IPS-18a (cell line): ENCODE measurements around the gene PTPRN2.

ENCODE experiments used
- H3K27ac ChIP-seq: one replicate; pipeline ENCODE4 v1.5.1; 2013; ENCODE audit warnings: low read length
- H3K27me3 ChIP-seq: one replicate; pipeline ENCODE4 v1.6.1; 2013; ENCODE audit warnings: mild to moderate bottlenecking, low read length; ENCODE audit not compliant: control insufficient read depth, insufficient read depth
- H3K36me3 ChIP-seq: one replicate; pipeline ENCODE4 v1.6.1; 2013; ENCODE audit warnings: low read depth, low read length; ENCODE audit not compliant: control insufficient read depth
- H3K4me1 ChIP-seq: one replicate; pipeline ENCODE4 v1.6.1; 2013; ENCODE audit warnings: low read depth, low read length; ENCODE audit not compliant: control insufficient read depth
- H3K4me3 ChIP-seq: one replicate; pipeline ENCODE4 v1.5.1; 2013; ENCODE audit warnings: low read length
- H3K9ac ChIP-seq: one replicate; pipeline ENCODE4 v1.6.1; 2013; ENCODE audit warnings: mild to moderate bottlenecking, low read length, moderate library complexity
- H3K9me3 ChIP-seq: one replicate; pipeline ENCODE4 v1.6.1; 2013; ENCODE audit warnings: low read depth, low read length; ENCODE audit not compliant: control insufficient read depth

Gene PTPRN2

DNA sequence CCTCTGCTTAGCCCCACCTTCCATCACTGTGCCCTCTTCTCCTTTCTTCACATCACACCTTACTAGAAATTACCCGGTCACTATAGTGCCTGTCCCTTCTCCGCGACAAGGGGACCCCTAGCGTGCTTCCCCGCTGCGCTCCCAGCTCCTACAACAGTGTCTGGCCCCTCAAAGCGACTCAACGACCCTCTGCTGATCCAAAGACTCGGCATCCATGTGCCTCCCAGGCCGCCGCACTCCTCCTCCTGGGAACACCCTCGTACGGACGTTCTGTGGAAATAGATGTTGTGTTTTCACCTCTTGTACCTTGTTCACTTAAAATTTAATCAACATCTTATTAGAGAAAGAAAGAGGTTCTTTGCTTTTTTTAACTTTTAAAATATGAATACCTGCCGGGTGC is 787.3 kb downstream of the PTPRN2 start:
- Histone ChIP-seq H3K9ac (no peak overlapping the region), H3K27me3 (no peaks in the 10 kb centered on the region), H3K4me3 (no peak overlapping the region), H3K4me1 (peaks cover 13% of the 10 kb centered on the region), H3K27ac (no peak overlapping the region), H3K36me3 (no peaks in the 10 kb centered on the region), H3K9me3 (no peaks in the 10 kb centered on the region)

DNA sequence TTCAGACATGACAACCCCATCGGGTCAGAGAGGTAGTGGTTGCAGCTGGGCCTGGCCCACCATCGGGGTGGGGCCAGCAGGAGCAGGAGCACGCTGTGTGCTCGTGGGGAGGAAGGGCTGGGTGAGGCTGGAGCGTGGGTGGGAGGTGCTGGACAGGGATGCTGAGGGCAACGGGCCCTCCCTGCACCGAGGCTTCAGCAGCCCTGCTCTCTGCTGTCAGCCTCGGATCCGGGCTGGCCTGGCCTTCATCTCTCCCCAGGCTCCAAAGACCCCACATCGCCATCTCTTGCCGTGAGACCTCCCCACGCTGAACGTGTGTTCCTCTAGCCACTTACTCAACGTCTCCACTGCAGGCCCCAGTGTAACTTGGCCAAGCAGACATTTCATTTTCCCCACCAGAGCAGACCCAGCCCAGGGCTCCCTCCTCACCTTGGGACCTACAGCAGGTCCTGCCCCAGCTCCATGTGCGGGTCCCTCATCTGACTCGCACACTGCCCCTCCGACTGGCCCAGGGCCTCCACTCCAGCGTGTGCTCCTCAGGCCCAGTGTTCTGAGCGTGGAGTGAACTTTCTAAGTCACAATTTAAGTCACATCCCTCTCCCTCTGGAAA is 788.4 kb downstream of the PTPRN2 start:
- no peaks in the 10 kb centered on the region for H3K9me3 ChIP-seq
- no peaks in the 10 kb centered on the region for H3K36me3 ChIP-seq
- H3K27me3 ChIP-seq = no peaks in the 10 kb centered on the region
- H3K4me3 ChIP-seq = no peak overlapping the region
- peaks cover 19% of the 10 kb centered on the region for H3K4me1 ChIP-seq
- no peak overlapping the region for H3K9ac ChIP-seq
- no peak overlapping the region for H3K27ac ChIP-seq

DNA sequence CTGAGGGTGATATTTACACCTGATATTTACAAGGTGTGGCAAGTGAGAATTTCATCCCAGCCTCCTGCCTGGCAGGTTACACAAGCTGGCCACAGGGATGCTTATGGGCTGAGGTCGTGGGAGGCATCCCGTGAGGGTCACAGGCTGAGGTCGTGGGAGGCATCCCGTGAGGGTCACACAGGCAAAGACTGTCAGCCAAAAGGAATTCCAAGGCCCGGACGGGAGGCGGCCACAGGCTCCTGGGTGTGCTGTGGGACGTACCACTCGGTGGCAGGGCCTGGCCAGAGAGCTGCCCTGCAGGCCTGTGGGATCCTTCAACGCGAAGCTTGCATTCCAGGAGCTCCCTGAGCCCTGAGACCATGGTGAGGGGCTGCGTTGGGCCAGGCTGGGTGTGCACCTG is 790.3 kb downstream of the PTPRN2 start:
- Histone ChIP-seq H3K27ac (no peak overlapping the region), H3K36me3 (no peaks in the 10 kb centered on the region), H3K4me1 (peaks cover 19% of the 10 kb centered on the region), H3K4me3 (no peak overlapping the region), H3K9ac (no peak overlapping the region), H3K9me3 (no peaks in the 10 kb centered on the region), H3K27me3 (no peaks in the 10 kb centered on the region)

DNA sequence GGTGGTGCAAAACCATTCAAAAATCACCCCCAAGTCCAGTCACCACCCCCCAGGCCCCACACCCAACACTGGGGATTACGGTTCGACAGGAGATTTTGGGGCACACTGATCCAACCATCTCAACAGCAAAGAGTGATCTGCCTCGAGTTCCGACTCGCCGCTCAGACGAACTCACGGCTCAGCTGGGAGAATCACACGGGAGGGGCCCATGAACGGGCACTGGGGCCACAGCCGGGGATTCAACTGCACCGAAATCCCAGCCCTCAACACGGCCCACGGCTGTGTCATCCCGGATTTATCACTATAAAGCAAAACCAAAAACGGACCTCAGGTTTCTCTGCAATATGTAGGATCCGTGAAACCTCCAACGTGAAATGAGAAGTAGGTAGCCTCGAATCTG is 790.8 kb downstream of the PTPRN2 start:
- H3K36me3 ChIP-seq = no peaks in the 10 kb centered on the region
- H3K9me3 ChIP-seq = no peaks in the 10 kb centered on the region
- no peak overlapping the region for H3K4me3 ChIP-seq
- no peak overlapping the region for H3K9ac ChIP-seq
- H3K27ac ChIP-seq = no peak overlapping the region
- peaks cover 19% of the 10 kb centered on the region for H3K4me1 ChIP-seq
- H3K27me3 ChIP-seq = no peaks in the 10 kb centered on the region

DNA sequence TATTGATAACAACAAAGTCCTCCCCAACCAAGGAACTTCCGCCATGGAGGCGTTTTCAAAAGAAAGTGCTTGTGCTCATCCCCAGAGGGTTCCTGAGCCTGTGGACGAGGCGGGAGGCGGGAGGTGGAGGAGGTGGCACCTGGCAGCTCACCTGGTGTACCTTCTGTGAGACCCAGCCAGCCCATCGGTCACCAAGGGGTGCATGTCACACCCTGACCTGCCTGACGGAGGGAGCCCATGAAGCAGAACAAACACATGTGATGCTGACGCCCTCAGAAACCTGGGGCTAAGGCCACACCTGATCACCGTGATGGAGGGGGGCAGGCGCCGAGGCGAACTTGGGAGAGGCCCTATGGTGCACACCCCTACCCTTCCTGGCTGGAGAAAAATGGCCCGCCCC is 792.0 kb downstream of the PTPRN2 start:
- Histone ChIP-seq H3K9ac (no peak overlapping the region), H3K4me3 (no peak overlapping the region), H3K4me1 (peaks cover 19% of the 10 kb centered on the region), H3K27me3 (no peaks in the 10 kb centered on the region), H3K36me3 (no peaks in the 10 kb centered on the region), H3K27ac (no peak overlapping the region), H3K9me3 (no peaks in the 10 kb centered on the region)

- Histone ChIP-seq H3K9ac (no peak overlapping the region), H3K36me3 (no peaks in the 10 kb centered on the region), H3K4me1 (peaks cover 19% of the 10 kb centered on the region), H3K27me3 (no peaks in the 10 kb centered on the region), H3K27ac (no peak overlapping the region), H3K4me3 (no peak overlapping the region), H3K9me3 (no peaks in the 10 kb centered on the region)
Measured at GRCh38 chr7:157795199-157795598, 792.4 kb downstream of the PTPRN2 start.

DNA sequence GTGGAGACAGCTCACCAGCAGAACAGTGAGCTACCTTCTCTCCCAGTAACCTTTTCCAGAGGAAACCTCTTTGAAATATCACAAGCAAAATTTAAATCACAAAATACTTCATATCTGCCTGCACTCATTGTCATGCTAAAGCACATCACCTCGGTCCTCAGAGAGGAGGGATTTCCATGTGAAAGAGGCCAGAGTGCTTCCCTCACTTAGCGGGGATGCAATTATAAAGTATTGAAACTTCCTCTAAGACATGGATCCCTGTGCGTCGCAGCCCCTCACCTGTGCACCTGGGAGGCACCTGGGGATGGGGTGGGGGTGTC is 792.9 kb downstream of the PTPRN2 start:
- Histone ChIP-seq H3K4me3 (peak overlapping the region; percentile 30), H3K9me3 (no peaks in the 10 kb centered on the region), H3K36me3 (no peaks in the 10 kb centered on the region), H3K27me3 (no peaks in the 10 kb centered on the region), H3K4me1 (peaks cover 19% of the 10 kb centered on the region), H3K9ac (no peak overlapping the region), H3K27ac (peak overlapping the region; percentile 59)

DNA sequence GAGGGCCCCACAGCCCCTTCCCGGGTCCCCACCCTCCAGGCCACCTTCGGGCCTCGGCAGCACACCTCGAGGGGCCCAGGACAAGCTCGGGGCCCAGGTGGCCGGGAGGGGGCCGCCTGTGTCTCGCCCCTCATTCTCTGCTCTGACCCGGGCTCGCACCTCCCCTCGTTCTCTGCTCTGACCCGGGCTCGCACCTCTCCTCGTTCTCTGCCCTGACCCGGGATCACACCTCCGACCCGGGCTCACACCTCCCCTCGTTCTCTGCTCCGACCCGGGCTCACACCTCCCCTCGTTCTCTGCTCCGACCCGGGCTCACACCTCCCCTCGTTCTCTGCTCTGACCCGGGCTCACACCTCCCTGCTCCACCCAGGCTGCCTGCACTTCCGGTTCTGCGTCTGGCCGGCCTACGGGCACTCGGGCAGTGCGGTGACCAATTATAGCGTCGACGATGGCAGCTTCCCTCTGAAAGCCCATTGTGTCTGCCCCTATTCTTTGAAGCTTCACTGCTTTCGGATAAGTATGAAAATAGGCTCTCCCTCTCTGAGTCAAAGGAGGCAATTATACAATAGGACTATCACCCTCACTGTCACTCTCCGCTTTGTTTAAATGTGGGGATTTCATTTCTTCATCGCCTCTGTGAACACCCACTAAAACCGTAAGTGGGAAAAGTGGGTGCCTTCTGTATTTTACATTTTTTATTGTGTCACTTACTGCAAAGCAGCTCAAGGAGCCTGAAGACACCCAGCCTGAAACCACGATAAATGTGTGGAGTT is 793.5 kb downstream of the PTPRN2 start:
- H3K4me3 ChIP-seq = peak overlapping the region; percentile 30
- peaks cover 19% of the 10 kb centered on the region for H3K4me1 ChIP-seq
- no peaks in the 10 kb centered on the region for H3K27me3 ChIP-seq
- no peaks in the 10 kb centered on the region for H3K9me3 ChIP-seq
- no peak overlapping the region for H3K9ac ChIP-seq
- peak overlapping the region; percentile 59 for H3K27ac ChIP-seq
- no peaks in the 10 kb centered on the region for H3K36me3 ChIP-seq

DNA sequence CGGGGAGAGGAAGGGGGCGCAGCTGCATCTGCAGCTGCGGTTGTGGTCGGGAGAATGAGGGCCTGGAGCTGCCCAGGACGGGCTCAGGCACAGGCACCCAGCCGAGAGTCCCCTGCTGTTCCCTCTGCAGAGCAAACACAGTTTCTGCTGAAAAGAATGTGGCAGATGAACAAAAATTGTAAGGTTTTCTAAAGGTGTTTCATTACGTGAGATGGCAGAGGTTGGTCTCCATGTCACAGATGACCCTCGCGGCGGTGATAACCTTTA is 794.6 kb downstream of the PTPRN2 start:
- no peaks in the 10 kb centered on the region for H3K27me3 ChIP-seq
- no peak overlapping the region for H3K27ac ChIP-seq
- no peak overlapping the region for H3K4me3 ChIP-seq
- peaks cover 19% of the 10 kb centered on the region for H3K4me1 ChIP-seq
- no peaks in the 10 kb centered on the region for H3K9me3 ChIP-seq
- H3K36me3 ChIP-seq = no peaks in the 10 kb centered on the region
- H3K9ac ChIP-seq = no peak overlapping the region

GRCh38 chr7:157792241-157793086 is 795.2 kb downstream of the PTPRN2 start:
- peaks cover 19% of the 10 kb centered on the region for H3K4me1 ChIP-seq
- no peaks in the 10 kb centered on the region for H3K36me3 ChIP-seq
- H3K9ac ChIP-seq = no peak overlapping the region
- no peaks in the 10 kb centered on the region for H3K27me3 ChIP-seq
- no peak overlapping the region for H3K27ac ChIP-seq
- no peaks in the 10 kb centered on the region for H3K9me3 ChIP-seq
- no peak overlapping the region for H3K4me3 ChIP-seq

GRCh38 chr7:157791666-157792065 is 796.0 kb downstream of the PTPRN2 start:
- Histone ChIP-seq H3K27me3 (no peaks in the 10 kb centered on the region), H3K9me3 (no peaks in the 10 kb centered on the region), H3K27ac (no peak overlapping the region), H3K4me1 (peaks cover 19% of the 10 kb centered on the region), H3K9ac (no peak overlapping the region), H3K4me3 (no peak overlapping the region), H3K36me3 (no peaks in the 10 kb centered on the region)
